Stimulated activated CD8-positive, alpha-beta memory T cell treated with anti-CD3 and anti-CD28 coated beads, Interleukin-7, amount 100 ng/mL, for 4 hours (primary cell): Measurements from ENCODE around the gene SYTL3.
"Not testable (repeated sequence)": the region's sequence is repeated elsewhere in the genome, so short reads cannot be mapped to it uniquely, and the experiment has no call there.

Experiments used
- DNase-seq, 2 donors: peaks; one replicate each; pipeline ENCODE4 v3.0.0-alpha.2; 2020; ENCODE audit warnings: low read depth in 2 of 2

The SYTL3 gene

GRCh38 chr6:158649289-158650143, at the start of gene SYTL3:
TSS of gene SYTL3 (plus strand) at chr6:158650054. CDS start at chr6:158663269, 13,215 bp downstream.
- DNase-seq = peak; percentile 61 to 66

DNA sequence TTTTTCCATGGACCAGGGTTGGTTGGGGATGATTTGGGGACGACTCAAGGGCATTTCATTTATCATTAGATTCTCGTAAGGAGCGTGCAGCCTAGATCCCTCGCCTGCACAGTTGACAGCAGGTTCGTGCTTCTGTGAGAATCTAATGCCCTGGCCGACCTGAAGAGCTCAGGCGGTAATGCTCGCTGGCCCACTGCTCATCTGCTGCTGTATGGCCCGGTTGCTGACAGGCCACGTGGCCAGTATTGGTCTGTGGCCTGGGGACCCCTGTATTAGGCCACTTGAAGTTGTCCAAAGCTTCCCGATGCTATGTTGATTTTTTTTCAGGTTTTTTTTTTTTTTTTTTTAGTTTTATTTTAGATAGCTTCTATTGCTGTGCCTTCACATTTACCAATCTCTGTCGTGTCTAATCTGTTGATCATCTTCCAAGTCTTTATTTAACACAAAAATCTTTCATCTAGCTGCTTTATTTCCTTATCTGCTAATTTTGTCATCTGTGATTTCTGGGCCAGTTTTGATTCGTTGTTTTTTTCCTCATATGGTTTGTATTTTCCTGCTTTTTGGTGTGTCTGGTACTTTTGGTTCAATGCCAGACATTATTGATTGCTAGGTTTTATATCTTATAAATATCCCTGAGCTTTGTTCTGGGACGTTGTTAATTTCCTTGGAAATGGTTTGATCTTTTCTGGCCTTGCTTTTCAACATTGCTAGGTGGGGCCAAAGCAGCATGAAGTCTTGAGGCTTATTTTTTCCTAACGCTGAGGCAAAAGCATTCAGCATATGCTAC, 46.4 kb upstream of the SYTL3 start:
- no peak for DNase-seq

DNA sequence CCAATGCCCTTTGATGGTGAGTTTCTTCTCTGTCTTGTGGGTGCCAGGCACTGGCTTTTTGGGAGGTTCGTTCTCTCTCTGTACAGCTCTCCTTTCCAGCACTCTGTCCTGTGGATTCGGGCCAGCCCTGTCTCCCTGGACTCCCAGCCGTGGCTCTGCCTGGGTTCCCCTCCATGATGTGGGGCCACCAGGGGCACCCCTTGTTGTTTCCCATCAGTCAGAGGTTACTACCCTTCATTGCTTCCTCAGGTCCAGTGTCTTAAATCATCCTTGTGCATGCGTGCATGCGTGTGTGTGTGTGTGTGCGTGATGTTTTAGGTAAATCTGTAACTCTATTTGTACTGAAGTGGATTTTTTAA, 45.8 kb upstream of the SYTL3 start:
- no peak for DNase-seq

DNA sequence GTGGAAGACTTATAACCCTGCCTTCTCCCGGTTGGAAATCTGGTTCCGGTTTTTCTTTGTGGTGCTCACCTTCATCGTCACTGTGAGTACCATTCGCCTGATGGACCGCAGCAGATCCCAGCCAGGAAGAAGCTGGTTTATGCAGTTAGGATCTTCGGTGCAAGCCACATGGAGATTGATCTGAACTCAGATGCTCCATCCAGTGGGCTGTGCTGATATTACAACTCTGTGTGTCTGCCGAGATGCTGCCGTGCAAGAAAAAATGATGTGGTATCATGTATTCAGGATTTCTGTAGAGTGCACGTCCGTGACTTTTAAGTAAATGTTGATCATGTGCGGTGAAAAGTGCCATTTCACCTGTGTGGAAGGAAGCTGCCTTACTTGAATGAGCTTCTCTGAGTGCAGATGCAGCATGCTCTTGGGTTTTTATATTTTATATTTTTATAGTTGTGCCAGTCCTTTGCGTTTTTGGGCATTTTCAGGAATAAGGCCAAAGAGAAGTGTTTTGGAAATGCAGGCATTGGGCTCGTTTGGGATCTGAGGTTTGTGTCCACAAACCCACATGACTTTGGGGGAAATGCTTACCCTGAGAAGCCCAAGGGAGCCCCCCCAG, 44.5 kb upstream of the SYTL3 start:
- DNase-seq = peak in 1 of 2 donors; percentile 8

DNA sequence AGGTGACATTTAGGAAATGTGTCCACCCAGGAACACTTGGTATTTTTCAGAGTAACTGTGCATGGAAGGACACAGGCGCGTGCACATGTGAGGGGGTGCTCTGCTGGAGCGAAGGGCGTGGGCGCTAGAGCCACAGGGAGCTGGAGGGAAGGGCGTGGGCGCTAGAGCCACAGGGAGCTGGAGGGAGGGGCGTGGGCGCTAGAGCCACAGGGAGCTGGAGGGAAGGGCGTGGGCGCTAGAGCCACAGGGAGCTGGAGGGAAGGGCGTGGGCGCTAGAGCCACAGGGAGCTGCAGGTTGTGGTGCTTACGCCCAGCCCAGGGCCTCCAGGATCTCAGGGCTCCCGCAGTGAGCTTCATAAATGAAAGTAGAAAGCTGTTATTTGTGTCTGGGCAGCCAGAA, 43.8 kb upstream of the SYTL3 start:
- not testable (repeated sequence) for DNase-seq

DNA sequence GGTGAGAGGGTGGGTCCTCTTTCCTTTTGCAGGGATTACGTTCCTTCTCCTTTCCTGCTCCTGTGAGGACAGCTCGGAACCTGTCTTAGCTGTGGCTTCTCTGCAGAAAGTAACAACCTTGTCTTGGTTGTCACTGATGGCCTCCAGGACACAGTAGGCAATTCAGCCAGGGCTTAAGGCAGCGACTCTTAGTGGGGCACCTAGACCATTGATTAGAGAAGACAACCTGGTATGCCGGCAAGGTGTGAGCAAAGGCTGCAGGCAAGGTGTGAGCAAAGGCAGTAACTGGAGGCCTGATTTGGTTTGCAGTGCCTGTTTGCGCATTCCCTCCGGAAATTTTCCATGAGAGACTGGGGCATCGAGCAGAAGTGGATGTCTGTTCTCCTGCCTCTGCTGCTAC, 42.9 kb upstream of the SYTL3 start:
- no peak for DNase-seq

GRCh38 chr6:158607411-158608170, 42.3 kb upstream of the SYTL3 start:
- no peak for DNase-seq

- DNase-seq = no peak
These were observed 41.6 kb upstream of the SYTL3 start for GRCh38 chr6:158608221-158608620.

GRCh38 chr6:158609455-158610155, 40.2 kb upstream of the SYTL3 start:
- no peak for DNase-seq

- DNase-seq = no peak
These were observed 39.4 kb upstream of the SYTL3 start for GRCh38 chr6:158610319-158610968.

- no peak for DNase-seq
These were observed 38.8 kb upstream of the SYTL3 start for GRCh38 chr6:158611039-158611438.

- DNase-seq = no peak
These were observed 38.1 kb upstream of the SYTL3 start for GRCh38 chr6:158611541-158612370.

- DNase-seq = not testable (repeated sequence)
These were observed 35.2 kb upstream of the SYTL3 start for GRCh38 chr6:158614606-158615005.

DNA sequence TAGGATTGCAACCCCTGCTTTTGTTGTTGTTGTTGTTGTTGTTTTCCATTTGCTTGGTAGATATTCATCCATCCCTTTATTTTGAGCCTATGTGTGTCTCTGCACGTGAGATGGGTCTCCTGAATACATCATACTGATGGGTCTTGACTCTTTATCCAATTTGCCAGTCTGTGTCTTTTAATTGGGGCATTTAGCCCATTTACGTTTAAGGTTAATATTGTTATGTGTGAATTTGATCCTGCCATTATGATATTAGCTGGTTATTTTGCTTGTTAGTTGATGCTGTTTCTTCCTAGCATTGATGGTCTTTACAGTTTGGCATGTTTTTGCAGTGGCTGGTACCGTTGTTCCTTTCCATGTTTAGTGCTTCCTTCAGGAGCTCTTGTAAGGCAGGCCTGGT, 31.6 kb upstream of the SYTL3 start:
- DNase-seq = not testable (repeated sequence)

DNA sequence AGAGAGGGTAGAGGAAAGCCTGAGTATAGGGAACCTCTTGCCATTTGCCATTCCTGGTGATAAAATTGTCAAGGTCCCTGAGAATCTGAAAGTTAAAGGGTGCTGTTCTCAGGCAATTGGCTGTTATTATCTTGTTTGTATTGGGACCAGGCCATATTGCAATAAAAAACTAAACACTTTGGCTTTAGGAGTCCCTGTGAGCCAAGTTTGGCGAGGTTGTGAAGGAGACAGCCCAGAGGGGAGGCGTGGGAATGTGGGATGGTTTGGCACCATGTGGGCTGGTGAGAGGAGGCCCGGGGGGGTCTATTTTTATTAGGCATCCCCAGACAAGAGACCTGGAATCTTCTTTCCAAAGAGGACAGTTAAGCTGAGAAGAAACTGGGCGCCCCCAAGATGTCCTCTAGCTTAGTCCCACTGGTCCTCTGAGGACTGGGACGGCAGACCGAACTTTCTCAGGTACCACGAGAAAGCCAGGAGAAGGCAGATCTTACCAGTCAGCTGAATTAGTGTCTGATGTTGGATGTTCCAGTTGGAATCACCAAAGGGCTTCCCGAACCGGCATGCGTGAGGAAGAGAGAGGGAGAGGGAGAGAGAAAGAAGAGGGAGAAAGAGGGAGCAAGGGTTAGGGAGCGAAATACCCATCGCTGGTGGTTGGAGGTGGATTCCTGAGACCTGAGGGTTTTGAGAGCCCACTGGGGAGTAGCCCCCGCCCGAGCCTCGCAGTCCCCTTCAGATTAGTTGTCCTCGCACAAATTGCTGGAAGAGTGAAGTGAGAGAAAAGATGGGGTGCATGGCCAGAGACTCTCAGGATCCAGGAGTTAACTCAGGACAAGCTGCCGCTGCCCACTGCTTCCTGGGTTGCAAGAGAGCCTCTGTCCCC, 29.7 kb upstream of the SYTL3 start:
- no peak for DNase-seq

DNA sequence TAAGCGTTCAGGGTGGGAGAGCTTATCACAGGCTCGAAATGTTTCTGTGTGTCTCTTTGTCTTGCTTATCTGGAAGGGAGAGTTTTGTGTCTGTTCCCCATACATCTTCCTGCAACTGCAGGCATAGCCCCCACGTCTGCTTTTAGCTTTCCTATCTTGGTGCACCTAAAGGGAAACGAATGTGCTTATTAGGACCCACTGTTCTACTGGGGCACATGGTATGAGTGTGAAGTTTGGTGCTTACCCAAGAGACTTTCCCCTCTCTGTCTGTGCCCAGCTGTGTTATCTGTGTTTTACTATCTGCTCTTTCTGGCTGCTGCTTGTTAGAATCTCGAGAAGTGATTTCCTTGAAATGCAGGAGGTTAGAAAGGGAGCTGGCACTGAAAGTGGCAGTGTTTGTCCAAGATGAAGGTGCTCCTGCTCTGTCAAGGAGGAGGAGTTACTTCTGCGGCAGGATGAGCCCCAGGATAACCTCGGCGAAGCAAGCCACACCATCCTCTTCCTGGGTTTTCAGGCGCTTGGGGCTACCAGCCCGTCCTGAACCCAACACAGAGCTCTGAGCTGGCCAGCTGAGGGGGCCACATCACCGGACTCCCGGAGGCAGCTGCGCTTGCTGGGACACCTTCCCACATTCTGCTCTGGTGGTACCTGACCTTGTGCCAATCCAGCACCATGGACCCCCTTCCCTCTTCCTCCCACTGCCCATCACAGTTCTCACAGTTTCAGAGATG, 28.7 kb upstream of the SYTL3 start:
- DNase-seq = no peak

- no peak for DNase-seq
These were observed 27.9 kb upstream of the SYTL3 start for GRCh38 chr6:158621694-158622544.
